HG03196 (cell line): ENCODE measurements around the gene SOX6.

Experiments used
- ATAC-seq: cut with Tn5 transposase; IDR thresholded peaks from one replicate; pipeline ENCODE4 v1.9.1; 2021; ENCODE audit not compliant: unreplicated experiment

SOX6 gene

DNA sequence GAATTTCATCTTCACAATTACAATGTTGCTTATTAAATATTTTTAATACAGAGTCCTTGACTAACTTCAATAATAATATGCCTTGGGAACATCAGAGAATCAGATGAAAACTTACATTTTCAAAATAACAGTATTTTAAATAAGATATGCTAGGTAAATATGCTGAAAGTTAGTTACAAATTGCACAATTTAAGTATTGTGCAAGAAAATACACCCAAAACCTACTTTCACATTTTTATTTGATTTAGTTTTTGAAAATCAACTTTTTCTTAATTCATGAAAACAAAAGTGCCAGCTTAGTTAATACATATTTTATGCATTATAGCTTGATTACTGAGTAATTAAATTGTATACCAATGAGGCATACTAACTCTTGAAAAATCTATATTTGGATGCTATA, 76.8 kb downstream of the SOX6 start:
- ATAC-seq, result no peak

DNA sequence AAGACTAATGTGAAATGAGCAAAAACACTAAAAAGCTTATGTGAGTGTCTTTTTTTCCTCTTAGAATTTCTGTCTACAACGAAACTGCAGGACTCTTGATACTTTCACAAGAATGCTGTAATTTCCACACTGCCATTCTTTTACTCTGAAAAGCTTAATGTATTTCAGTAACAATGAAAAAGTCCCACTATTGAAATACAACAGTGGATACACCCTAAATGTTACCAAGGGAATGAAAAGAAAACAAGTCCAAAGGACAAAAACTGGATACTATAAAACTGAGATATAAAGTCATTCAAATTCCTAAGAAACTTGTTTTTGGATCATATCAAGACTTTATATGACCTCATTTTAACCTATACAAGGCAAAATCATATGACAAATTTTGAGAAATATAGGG, 77.4 kb downstream of the SOX6 start:
- no peak for ATAC-seq

DNA sequence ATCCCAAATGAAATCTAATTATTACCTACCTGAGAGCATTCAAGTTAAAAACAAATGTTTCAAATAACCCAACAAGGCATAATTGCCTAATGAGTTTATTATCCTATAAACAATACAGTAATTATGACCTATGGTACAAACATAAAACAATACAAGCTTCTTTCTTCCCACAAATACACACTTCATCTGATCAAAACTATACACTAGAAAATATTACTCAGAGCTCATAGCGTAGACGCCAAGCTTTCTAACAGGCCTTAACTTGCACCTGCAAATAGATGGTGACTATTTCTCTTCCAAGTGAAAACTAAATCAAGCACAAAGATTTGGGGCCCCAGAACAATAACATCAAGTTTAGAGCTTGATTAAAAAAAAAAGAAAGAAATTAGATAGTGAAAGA, 78.1 kb downstream of the SOX6 start:
- no peak for ATAC-seq

GRCh38 chr11:16276251-16276650, 80.1 kb downstream of the SOX6 start:
- ATAC-seq, result no peak

DNA sequence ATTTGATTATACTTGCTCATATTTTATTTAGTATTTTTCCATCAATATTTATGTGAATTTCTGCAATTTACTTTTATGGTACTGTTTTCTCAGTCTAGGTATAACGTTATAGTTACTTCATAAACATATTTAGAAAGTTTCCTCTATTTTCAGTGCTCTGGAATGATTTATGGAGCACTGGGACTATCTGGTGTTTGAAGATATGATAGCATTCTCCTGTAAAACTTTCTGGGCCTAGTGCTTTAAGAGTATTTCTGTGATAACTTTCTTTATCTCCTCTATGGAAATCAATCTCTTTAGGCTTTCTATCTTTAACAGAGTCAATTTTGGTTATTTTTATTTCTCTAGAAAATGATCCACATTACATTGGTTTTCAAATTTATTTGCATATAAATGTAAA, 85.1 kb downstream of the SOX6 start:
- no peak for ATAC-seq

GRCh38 chr11:16266021-16266420, 90.3 kb downstream of the SOX6 start:
- no peak for ATAC-seq

DNA sequence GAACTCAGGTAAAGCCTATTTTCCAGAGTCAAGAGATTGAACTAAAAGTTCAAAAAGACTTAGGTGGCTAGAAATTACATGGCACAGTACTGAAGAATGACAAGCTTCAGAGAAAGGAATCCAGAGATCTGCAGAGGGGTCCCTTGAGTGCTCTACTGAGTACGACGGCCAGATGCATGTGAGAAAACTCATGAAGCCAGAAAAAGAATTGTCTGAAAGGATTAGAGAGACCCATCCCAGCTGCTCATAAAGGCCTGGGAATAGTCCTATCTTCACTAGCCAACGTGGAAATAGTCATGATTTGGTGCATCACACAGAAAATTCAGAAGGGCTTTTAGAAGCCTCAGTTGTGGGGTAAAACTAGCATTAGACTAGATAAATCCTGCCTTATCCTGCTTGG, 91.3 kb downstream of the SOX6 start:
- ATAC-seq, result no peak

DNA sequence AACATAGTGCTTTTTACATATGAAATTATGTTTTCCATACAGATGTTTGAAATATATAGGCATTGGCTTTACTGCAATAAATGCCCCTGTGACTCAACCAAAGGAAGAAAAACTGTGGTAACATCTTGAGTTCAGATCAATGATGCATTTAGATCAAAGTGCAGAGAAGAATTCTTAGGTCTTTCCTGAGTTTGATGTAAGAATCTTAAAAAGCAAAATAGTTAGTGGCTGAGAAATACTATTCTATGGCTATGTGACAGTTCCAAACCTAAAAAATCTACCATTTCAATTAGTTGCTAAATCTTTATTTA, 93.7 kb downstream of the SOX6 start:
- no peak for ATAC-seq

- ATAC-seq, result peak; percentile 95
These were observed 94.3 kb downstream of the SOX6 start for GRCh38 chr11:16261836-16262644.

- ATAC-seq, result no peak
These were observed 104.0 kb downstream of the SOX6 start for GRCh38 chr11:16252373-16252772.

DNA sequence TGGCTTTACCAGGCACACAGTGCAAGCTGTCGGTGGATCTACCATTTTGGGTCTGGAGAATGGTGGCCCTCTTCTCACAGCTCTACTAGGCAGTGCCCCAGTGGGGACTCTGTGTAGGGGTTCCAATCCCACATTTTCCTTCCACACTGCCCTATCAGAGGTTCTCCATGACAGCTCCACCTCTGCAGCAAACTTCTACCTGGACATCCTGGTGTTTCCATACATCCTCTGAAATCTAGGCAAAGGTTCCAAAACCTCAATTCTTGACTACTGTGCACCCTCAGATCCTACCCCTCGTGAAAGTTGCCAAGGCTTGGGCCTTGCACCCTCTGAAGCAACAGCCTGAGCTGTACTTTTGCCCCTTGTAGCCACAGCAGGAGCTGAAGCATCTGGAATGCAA, 108.1 kb downstream of the SOX6 start:
- no peak for ATAC-seq

- no peak for ATAC-seq
These were observed 113.5 kb downstream of the SOX6 start for GRCh38 chr11:16242806-16243205.

DNA sequence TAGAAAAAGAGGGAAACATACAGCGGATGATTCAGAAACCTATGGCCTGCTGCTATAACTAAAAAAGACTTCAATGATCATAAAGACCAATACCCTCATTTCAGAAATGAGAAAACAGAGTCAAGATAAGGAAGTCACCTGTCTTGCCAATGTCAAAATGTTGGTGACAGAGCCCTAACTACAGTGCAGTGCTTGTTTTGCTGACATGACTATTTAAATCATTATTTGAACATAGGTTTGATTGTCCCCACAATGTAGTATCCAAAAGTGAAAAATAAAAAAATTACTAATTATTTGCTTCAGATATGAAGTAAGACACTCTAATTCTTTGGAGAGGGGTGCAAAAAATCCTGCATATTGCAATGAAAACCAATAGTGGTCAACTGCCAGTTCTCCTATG, 115.7 kb downstream of the SOX6 start:
- ATAC-seq, result no peak

GRCh38 chr11:16239141-16240105, 116.9 kb downstream of the SOX6 start:
- no peak for ATAC-seq

GRCh38 chr11:16226245-16226644, 130.1 kb downstream of the SOX6 start:
- no peak for ATAC-seq

DNA sequence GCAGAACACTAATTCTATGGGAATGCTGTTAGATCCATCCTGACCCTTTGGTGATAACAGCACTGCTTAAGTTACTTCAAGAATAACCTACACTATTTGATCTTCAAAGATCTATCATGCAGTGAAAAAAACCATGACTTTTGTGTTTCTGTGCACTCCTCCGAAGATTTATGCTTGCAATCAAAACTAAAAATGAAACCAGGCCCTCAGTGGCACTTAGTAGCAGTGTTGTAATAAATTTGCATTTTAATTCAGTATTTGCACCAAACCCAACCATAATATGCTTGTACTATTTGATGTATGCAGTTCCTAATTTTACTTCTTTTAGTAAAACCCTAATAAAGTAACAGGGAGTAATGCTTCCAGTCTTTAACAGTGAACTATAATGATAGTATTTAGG, 130.7 kb downstream of the SOX6 start:
- ATAC-seq, result no peak

- ATAC-seq, result no peak
These were observed 132.8 kb downstream of the SOX6 start for GRCh38 chr11:16223558-16223957.

DNA sequence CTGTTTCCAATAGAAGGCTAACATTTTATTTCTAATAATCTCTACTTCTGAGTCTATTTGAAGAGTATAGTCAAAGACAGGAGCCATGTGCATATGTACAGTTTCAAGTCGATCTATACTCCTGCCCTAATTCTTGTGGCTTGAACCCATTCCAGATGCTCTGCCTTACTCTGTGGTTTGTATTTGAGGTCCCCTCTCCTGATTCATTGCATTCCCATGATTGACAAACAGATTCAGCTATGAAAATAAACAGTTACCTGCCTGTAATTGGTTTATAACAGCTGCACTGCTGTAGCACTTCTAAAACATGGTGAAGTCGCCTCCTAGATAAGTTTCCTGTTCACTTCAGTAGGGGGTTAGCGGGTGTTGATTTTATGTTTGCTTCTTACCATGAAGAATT, 138.7 kb downstream of the SOX6 start:
- no peak for ATAC-seq

- no peak for ATAC-seq
These were observed 139.5 kb downstream of the SOX6 start for GRCh38 chr11:16216831-16217230.

GRCh38 chr11:16215352-16215751, 141.0 kb downstream of the SOX6 start:
- ATAC-seq, result no peak

- ATAC-seq, result no peak
These were observed 144.9 kb downstream of the SOX6 start for GRCh38 chr11:16211407-16211806.

GRCh38 chr11:16204261-16204660, 152.1 kb downstream of the SOX6 start:
- ATAC-seq, result no peak
